Dendritic cell treated with granulocyte-macrophage colony-stimulating factor and Interleukin-4, amounts not matched to agents 40 ng/mL and 50 ng/mL, for 4 days (primary cell): ENCODE data around the gene TPBGL.
A peak's percentile ranks its signal among the peaks of the same experiment; 100 is the strongest.

Experiments used
- H3K27ac Mint-ChIP-seq: one replicate; pipeline ENCODE4 v1.8.0; 2022; ENCODE audit warnings: mild to moderate bottlenecking, mixed read lengths
- H3K27me3 Mint-ChIP-seq: one replicate; pipeline ENCODE4 v1.8.0; 2022; ENCODE audit warnings: mild to moderate bottlenecking, mixed read lengths
- H3K36me3 Mint-ChIP-seq: one replicate; pipeline ENCODE4 v1.8.0; 2022; ENCODE audit warnings: low read depth, mixed read lengths
- H3K4me1 Mint-ChIP-seq: one replicate; pipeline ENCODE4 v1.8.0; 2022; ENCODE audit warnings: low read depth, mixed read lengths
- H3K4me3 Mint-ChIP-seq: one replicate; pipeline ENCODE4 v1.8.0; 2022; ENCODE audit warnings: mild to moderate bottlenecking, moderate library complexity, mixed read lengths
- H3K9me3 Mint-ChIP-seq: one replicate; pipeline ENCODE4 v1.8.0; 2022; ENCODE audit warnings: mixed read lengths
- intact Hi-C: fragments of 100-400 bp; cut with micrococcal nuclease; formaldehyde crosslinking; loops from one replicate; pipeline ENCODE4 v1.15.0; 2022

Gene TPBGL

DNA sequence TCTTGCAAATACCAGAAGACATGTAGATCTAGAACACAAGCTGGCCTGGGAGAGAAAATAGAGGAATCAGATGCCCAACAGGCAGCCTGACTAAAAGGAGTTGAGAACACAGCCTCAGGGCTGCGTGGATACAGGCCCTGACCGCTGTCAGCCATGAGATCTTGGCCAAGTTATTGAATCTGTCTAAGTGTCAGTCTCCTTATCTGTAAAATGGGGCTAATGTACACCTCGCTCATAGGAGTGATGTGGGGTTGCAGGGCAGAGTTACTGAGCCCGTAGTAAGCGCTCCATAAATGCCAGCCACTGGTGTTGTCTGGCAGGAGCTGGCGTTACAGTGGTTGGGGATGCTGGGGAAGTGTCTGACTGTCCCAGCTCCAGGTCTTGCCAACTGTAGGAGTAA lies 38.4 kb upstream of the TPBGL start:
- no peaks in the 10 kb centered on the region for H3K9me3 Mint-ChIP-seq
- H3K36me3 Mint-ChIP-seq, result peaks cover 100% of the 10 kb centered on the region
- H3K4me1 Mint-ChIP-seq, result peaks cover 86% of the 10 kb centered on the region
- peak overlapping the region; percentile 77 for H3K27ac Mint-ChIP-seq
- no peak overlapping the region for H3K4me3 Mint-ChIP-seq
- intact Hi-C loops, result no loop called here
- H3K27me3 Mint-ChIP-seq, result peaks cover 18% of the 10 kb centered on the region

DNA sequence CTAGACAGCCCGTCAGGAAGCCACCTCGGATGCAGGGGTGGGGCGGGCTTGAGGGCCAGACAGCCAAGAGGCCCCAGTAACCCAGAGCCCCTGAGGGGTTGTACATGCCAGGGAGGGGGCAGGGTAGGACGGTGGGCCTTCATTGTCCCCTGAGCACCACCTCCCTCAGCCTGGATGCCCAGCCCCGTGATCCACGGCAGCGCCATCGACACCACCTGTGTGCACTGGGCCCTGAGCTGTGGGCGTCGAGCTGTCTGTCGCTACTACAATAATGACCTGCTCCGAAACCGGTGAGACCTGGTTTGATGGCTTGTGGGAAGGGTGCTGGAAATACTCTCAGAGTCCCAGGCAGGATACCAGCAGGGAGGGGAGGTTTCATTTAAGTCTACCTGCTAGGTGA lies 37.4 kb upstream of the TPBGL start:
- Mint-ChIP-seq H3K36me3 (peaks cover 93% of the 10 kb centered on the region), H3K4me1 (peaks cover 83% of the 10 kb centered on the region), H3K9me3 (no peaks in the 10 kb centered on the region), H3K27me3 (peaks cover 15% of the 10 kb centered on the region), H3K4me3 (no peak overlapping the region), H3K27ac (peak overlapping the region; percentile 77)
- intact Hi-C loops, result no loop called here

DNA sequence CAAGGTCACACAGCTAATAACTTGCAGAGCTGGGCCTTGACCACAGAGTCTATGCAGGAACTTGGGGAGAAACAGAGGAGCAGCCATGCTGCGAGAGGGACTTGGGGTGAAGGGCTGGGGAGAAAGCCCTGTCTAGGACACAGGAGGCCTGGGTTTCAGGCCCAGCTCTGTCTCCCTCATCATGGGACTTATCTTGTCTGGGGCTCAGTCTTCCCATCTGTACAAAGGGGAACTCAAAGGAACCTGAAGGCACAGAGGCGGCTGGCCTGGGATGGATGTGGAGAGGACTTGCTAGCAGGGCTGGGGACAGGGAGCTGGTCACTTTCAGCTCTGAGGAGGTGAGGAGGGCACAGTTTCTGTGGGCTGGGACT lies 36.9 kb upstream of the TPBGL start:
- Mint-ChIP-seq H3K9me3 (no peaks in the 10 kb centered on the region), H3K36me3 (peaks cover 88% of the 10 kb centered on the region), H3K27me3 (peaks cover 14% of the 10 kb centered on the region), H3K27ac (peak overlapping the region; percentile 77), H3K4me3 (no peak overlapping the region), H3K4me1 (peaks cover 80% of the 10 kb centered on the region)
- intact Hi-C loops, result no loop called here

DNA sequence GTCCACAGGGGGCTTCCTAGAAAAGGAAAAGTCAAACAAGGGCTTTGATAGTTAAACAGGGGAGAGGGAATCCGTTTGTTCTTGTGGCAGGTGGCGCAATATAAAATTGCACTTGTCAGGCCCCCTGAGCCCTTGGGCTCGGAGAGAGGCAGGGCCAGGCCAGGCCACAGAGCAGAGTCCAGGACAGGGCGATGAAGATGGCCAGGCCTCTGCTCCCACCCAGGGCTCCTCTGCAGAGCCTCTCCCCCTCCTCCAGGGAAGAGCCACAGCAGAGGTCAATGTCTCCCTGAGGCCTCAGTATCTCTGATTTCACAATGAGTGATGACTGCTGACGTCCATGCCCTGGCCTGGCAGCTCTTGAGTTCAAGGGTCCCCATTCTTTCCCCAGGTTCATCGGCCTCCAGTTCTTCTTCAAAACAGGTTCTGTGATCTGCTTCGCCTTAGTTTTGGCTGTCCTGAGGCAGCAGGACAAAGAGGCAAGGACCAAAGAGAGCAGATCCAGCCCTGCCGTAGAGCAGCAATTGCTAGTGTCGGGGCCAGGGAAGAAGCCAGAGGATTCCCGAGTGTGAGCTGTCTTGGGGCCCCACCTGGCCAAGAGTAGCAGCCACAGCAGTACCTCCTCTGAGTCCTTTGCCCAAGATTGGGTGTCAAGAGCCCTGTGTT lies 36.4 kb upstream of the TPBGL start:
- Mint-ChIP-seq H3K9me3 (no peaks in the 10 kb centered on the region), H3K27ac (peak overlapping the region; percentile 77), H3K36me3 (peaks cover 83% of the 10 kb centered on the region), H3K4me1 (peaks cover 75% of the 10 kb centered on the region), H3K27me3 (peaks cover 13% of the 10 kb centered on the region), H3K4me3 (no peak overlapping the region)
- intact Hi-C loops, result no loop called here

DNA sequence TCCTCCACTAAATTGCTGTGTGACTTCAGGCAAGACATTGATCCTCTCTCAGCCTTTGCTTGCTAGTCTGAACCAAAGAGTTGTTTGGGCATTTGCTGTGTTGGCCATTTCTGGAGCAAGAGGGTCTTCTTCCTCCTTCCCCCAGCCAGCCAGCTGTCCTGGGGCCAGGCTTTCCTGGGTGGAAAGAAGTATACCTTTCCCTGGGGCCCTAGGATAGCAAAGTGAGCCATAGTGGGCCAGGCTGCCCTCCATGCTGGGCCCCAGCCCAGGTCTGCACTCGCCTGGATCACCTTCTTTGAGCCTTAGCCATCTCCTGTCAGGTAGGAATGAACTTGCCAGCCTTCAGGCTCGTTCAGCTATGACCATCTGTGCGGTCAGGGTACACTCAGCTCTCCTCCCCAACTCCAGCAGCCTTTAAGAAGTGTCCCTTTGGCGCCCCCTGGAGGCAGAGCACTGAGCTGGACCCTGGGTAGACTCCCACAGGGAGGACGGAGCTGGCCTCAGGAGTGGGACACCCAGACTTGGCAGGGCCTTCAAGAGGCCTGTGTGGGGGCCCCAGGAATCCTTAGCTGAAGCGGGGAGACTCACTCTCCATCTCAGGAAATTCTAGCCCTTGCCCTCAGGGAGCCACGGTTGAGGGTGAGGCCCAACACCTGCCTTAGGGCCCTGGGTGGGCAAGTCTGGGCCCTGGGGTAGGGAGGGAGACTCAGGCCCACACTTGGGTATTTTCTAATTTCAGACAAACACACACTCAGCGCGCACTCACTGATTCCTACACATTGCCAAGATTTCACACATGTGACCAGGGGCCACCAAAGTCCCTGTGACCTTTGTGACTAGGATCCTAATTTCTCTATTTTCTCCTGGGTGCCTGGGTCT lies 35.6 kb upstream of the TPBGL start:
- peaks cover 75% of the 10 kb centered on the region for H3K36me3 Mint-ChIP-seq
- peak overlapping the region; percentile 77 for H3K27ac Mint-ChIP-seq
- no peak overlapping the region for H3K4me3 Mint-ChIP-seq
- intact Hi-C loops, result loop anchor here (1.0 to 5.0 kb wide), 2 partner anchors 37 to 61 kb away; partner anchors contain the start of gene TPBGL
- peaks cover 9% of the 10 kb centered on the region for H3K27me3 Mint-ChIP-seq
- no peaks in the 10 kb centered on the region for H3K9me3 Mint-ChIP-seq
- H3K4me1 Mint-ChIP-seq, result peaks cover 67% of the 10 kb centered on the region

DNA sequence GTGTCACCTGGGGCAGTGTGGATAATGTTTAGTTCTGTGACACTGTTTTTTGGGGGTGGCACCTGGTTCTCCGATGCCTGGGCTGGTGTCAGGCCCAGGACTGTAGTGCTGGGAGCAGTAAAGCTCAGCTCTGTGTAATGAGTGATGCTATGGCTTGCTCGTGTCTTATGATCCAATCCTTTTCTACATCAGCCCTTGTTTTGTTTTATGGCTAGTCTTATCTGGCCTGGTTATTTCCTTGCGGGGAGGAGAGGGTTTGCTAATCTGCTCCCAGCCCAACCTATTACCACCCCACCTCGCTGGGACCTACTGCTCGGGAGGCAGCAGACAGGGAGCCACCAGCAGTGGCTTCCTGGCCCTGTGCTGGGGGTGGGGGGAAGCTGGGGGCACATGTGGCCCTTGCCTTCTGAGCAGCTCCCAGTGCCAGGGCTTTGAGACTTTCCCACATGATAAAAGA lies 35.0 kb upstream of the TPBGL start:
- no peak overlapping the region for H3K4me3 Mint-ChIP-seq
- peaks cover 69% of the 10 kb centered on the region for H3K36me3 Mint-ChIP-seq
- H3K4me1 Mint-ChIP-seq, result peaks cover 61% of the 10 kb centered on the region
- H3K27me3 Mint-ChIP-seq, result peaks cover 5% of the 10 kb centered on the region
- H3K9me3 Mint-ChIP-seq, result no peaks in the 10 kb centered on the region
- intact Hi-C loops, result loop anchor here (1.0 to 5.0 kb wide), 2 partner anchors 37 to 61 kb away; partner anchors contain the start of gene TPBGL
- H3K27ac Mint-ChIP-seq, result peak overlapping the region; percentile 77

DNA sequence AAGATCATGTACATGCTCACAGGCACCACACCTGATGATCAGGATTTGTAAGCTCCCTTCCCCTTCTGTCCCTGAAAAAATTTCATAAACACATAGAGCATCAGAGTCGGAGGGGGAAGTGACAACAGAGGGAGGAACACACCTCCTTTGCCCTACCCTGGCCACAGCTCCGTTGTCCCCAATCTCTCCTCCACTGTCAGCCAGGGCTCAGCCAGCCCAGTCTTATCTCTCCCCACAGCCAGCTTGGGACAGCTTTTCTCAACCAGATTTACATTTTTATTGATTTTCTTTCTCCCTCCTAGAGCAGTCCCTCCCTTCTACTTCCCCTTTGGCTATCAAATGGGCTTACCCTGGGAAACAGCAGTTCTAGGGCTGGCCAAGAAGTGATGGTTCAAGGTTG lies 32.1 kb upstream of the TPBGL start:
- H3K36me3 Mint-ChIP-seq, result peaks cover 40% of the 10 kb centered on the region
- H3K4me3 Mint-ChIP-seq, result no peak overlapping the region
- no peaks in the 10 kb centered on the region for H3K9me3 Mint-ChIP-seq
- peaks cover 11% of the 10 kb centered on the region for H3K27me3 Mint-ChIP-seq
- peaks cover 35% of the 10 kb centered on the region for H3K4me1 Mint-ChIP-seq
- H3K27ac Mint-ChIP-seq, result no peak overlapping the region
- intact Hi-C loops, result loop anchor here (5.0 kb wide), 1 partner anchor 34 kb away; the partner anchor contains the start of gene TPBGL

DNA sequence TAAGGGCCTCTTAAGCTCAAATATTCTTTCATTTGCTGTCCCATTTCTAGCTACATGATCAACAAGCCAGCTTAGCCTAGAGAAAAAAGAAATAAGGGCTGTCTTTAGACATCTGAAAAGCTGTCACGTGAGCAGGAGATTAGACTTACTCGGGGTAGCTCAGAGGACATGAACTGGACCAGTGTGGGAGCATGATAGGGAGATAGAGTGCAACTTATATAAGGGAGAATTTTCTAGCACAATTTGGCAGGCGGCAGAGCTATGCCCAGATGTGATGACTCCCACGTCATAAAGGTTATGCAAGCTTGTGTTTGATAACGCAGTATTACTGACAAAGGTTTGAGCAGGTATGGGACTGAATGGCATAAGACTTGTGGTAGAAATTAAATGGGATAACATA lies 28.2 kb upstream of the TPBGL start:
- H3K27ac Mint-ChIP-seq, result no peak overlapping the region
- intact Hi-C loops, result no loop called here

DNA sequence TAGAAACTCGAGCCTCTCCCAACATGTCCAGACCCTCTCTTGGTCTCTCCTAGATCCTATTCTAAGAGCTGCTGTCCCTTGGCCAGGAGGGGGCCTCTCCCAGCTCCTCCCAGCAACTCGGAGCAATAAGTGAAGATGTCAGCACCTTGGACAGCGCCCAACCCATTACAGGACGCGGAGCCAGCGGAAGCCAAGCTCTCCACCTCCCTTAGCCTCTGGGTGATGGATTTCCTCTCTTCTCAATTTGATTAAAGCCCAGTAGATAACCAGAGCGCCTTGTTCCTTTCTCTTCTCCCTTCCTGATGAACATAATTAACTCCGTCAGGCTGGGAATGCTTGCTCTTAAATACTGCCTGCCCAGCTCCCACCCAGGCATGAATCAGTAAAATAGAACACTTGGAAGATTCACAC lies 26.2 kb upstream of the TPBGL start:
- Mint-ChIP-seq H3K4me3 (no peak overlapping the region), H3K27ac (no peak overlapping the region)
- intact Hi-C loops, result loop anchor here (1.0 kb wide), 1 partner anchor 20 kb away; no protein-coding TSS in a partner anchor

More for the DNA sequence above, 28.2 kb upstream of the TPBGL start:
- Mint-ChIP-seq H3K27me3 (peaks cover 21% of the 10 kb centered on the region), H3K4me3 (no peak overlapping the region), H3K4me1 (peaks cover under 1% of the 10 kb centered on the region), H3K9me3 (no peaks in the 10 kb centered on the region), H3K36me3 (peaks cover under 1% of the 10 kb centered on the region)

DNA sequence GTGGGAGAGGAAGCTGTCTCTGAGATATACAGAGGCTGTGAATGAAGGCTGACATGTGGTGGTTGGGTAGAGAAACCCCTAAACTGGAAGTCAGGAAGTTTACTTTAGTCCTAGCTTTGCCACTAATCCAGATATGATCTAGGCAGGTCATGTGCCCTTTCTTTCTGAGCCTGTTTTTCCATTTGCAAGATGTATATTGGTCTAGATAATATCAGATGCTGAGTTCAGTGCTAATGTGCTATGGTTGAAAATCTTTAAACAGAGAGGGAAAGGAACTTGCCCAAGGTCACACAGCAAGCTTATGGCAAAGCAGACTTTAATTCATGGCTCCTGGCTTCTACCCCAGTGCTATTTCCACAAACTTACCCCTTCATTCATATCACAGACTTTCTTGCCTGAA lies 25.7 kb upstream of the TPBGL start:
- intact Hi-C loops, result loop anchor here (1.0 kb wide), 1 partner anchor 19 kb away; no protein-coding TSS in a partner anchor
- H3K9me3 Mint-ChIP-seq, result no peaks in the 10 kb centered on the region
- no peaks in the 10 kb centered on the region for H3K4me1 Mint-ChIP-seq

More for the DNA sequence above, 26.2 kb upstream of the TPBGL start:
- H3K9me3 Mint-ChIP-seq, result no peaks in the 10 kb centered on the region
- no peaks in the 10 kb centered on the region for H3K36me3 Mint-ChIP-seq
- H3K4me1 Mint-ChIP-seq, result no peaks in the 10 kb centered on the region
- H3K27me3 Mint-ChIP-seq, result peaks cover 33% of the 10 kb centered on the region

DNA sequence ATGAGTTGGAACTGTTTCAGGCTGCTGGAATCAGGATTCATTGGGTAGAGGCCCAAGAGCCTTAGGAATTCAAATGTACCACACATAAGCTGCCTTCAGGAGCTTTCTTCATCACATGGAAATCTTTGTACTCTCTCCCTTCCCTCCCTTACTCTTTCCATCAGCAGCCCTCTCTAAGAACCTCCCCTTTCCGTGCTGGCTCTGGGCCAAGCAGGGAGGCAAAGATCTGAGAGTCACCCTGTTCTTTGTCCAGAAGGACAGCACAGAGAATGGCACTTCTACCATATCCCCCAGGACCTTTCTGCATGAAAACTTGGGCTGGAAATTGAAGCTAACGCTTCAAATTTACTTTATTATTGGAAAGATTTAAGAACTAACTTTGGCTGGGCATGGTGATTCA lies 20.7 kb upstream of the TPBGL start:
- peaks cover 29% of the 10 kb centered on the region for H3K27me3 Mint-ChIP-seq
- intact Hi-C loops, result no loop called here
- H3K36me3 Mint-ChIP-seq, result no peaks in the 10 kb centered on the region
- no peak overlapping the region for H3K4me3 Mint-ChIP-seq
- no peaks in the 10 kb centered on the region for H3K4me1 Mint-ChIP-seq
- H3K9me3 Mint-ChIP-seq, result no peaks in the 10 kb centered on the region
- H3K27ac Mint-ChIP-seq, result no peak overlapping the region

More for the DNA sequence above, 25.7 kb upstream of the TPBGL start:
- H3K27me3 Mint-ChIP-seq, result peaks cover 36% of the 10 kb centered on the region
- no peak overlapping the region for H3K27ac Mint-ChIP-seq
- H3K4me3 Mint-ChIP-seq, result no peak overlapping the region
- H3K36me3 Mint-ChIP-seq, result no peaks in the 10 kb centered on the region

DNA sequence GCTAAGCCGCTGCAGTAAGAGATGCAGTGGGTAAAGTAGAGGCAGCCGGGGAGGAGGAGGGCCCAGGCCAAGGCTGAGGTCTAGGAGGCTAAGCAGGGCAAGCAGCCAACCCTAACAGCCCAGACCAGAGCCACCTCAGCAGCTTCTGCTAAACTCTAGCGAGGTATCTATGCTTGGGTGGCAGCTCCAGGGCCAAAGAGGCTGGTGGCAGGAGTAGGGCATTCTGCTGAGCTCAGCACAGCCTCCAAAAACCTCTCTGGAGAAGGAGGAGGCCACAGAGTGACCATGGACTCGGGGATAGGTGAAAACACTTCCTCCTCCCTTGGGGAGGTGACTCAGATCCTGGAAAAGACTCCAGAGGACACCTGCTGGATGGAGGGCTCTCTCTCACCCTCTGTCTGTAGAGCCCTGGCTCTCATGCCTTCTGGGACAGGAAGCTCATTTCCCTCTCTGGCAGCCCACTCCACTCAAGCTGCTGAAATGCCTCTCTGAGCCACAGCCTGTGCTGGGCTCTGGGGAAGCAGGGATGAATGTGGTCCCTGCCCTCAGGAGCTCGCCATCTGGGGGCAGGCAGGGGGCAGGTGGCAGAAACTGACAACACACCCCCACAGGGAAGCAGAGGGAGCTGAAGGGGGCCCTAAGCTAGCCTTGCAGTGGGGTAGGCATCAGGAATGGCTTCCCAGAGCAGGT lies 16.5 kb upstream of the TPBGL start:
- Mint-ChIP-seq H3K27me3 (peaks cover 20% of the 10 kb centered on the region), H3K9me3 (no peaks in the 10 kb centered on the region), H3K4me1 (no peaks in the 10 kb centered on the region), H3K36me3 (no peaks in the 10 kb centered on the region), H3K27ac (no peak overlapping the region), H3K4me3 (no peak overlapping the region)
- intact Hi-C loops, result no loop called here

DNA sequence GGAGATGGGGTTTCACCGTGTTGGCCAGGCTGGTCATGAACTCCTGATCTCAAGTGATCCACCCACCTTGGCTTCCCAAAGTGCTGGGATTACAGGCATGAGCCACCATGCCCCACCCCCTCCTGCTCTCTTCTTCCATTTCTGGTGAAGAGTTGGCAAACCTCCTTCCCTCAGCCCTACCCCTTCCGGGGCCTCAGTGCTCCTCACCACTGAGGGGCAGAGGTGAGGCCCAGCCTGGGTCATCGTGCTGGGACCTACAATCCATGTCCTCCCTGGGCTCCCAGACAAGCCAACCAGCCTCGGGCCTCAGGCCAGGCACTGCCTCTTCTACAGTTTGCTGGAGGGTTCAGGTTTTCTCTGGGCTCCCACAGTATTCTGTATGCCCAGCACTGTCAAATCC lies 14.8 kb upstream of the TPBGL start:
- Mint-ChIP-seq H3K27me3 (peaks cover 25% of the 10 kb centered on the region), H3K36me3 (no peaks in the 10 kb centered on the region), H3K4me1 (no peaks in the 10 kb centered on the region), H3K9me3 (no peaks in the 10 kb centered on the region), H3K4me3 (no peak overlapping the region), H3K27ac (no peak overlapping the region)
- intact Hi-C loops, result no loop called here

DNA sequence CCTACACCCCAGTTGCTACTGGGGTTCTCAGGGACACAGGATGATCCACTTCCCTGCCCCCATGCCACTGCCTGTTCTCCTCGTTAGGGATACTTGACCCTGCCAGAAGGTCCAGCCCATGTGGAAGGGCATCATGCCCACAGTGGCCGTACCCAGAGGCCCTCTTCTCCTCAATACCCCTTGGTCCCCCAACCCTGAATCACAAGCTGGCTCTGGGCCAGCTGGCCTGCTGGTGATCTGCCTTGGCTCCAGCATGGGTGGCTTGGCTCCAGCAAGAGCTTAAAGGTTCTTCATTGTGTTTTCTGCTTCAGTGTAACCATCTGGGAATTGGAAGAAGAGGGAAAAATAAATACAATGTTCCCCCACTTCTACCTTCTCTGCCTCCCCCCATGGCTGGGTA lies 11.1 kb upstream of the TPBGL start:
- Mint-ChIP-seq H3K27me3 (peaks cover 35% of the 10 kb centered on the region), H3K36me3 (no peaks in the 10 kb centered on the region), H3K4me3 (no peak overlapping the region), H3K9me3 (no peaks in the 10 kb centered on the region), H3K4me1 (no peaks in the 10 kb centered on the region), H3K27ac (no peak overlapping the region)
- intact Hi-C loops, result no loop called here
